Left cardiac atrium (tissue), 4 donors: ENCODE data around the gene CTLA4. TPM values are rescaled to one million over a fixed set of nuclear protein-coding genes. Genes with fewer than 3 reads are reported as not detected.

ENCODE experiments used
- ATAC-seq, 2 donors: fragments of 200-7000 bp; cut with Tn5 transposase; one replicate each; pipeline ENCODE4 v1.9.1; 2020; ENCODE audit warnings: mild to moderate bottlenecking in 2 of 2, moderate library complexity in 2 of 2
- DNase-seq: peaks from one replicate; pipeline ENCODE4 v3.0.0-alpha.2; 2020
- intact Hi-C, 2 donors: fragments of 100-400 bp; cut with DNase I; formaldehyde crosslinking; loops; one replicate each; pipeline versions ENCODE4 v1.14.1 to v1.15.1; 2022 to 2023
- total RNA-seq, 2 donors: library from RNA; stranded (reverse); fragmentation: NEBNext Ultra II Directional; extraction: Animal tissue kit (Norgen Biotek cat#: 25700); gene quantifications; one replicate each; pipeline ENCODE4 v1.2.1, GENCODE V29; 2021
- donor health status: DM: no; HTN: yes; CAD: no.
- donor health status: DM: no; HTN: yes; CAD: no; lungs with severe emphysema.
- donor health status: DM: yes; HTN: yes; CAD: no.
- donor health status: Dilated cardiomyopathy.

The CTLA4 gene
- total RNA-seq, 2 donors from 2014 or later, result 0.34 TPM; not detected in 1

- intact Hi-C loops, result no loop called here
- ATAC-seq (no peak), DNase-seq (no peak)
These were observed 15.0 kb downstream of the CTLA4 start for GRCh38 chr2:203882551-203882950.

GRCh38 chr2:203886661-203887151, 19.1 kb downstream of the CTLA4 start:
- DNase-seq (no peak), ATAC-seq (no peak)
- intact Hi-C loops, result no loop called here

GRCh38 chr2:203887677-203888076, 20.1 kb downstream of the CTLA4 start:
- intact Hi-C loops, result no loop called here
- DNase-seq, result no peak
- ATAC-seq, result peak in 1 of 2 donors; percentile 59

- no peak for DNase-seq
- no peak for ATAC-seq
- intact Hi-C loops, result no loop called here
These were observed 22.0 kb downstream of the CTLA4 start for GRCh38 chr2:203889542-203889941.

GRCh38 chr2:203889944-203890343, 22.4 kb downstream of the CTLA4 start:
- no peak for ATAC-seq
- intact Hi-C loops, result no loop called here
- DNase-seq, result no peak

- peak in 1 of 2 donors; percentile 54 for ATAC-seq
- no peak for DNase-seq
- intact Hi-C loops, result no loop called here
These were observed 23.2 kb downstream of the CTLA4 start for GRCh38 chr2:203890733-203891132.

GRCh38 chr2:203891474-203891873, 23.9 kb downstream of the CTLA4 start:
- intact Hi-C loops, result no loop called here
- ATAC-seq, result peak; percentile 30 to 62
- DNase-seq, result no peak

GRCh38 chr2:203892207-203892606, 24.6 kb downstream of the CTLA4 start:
- DNase-seq, result no peak
- no peak for ATAC-seq
- intact Hi-C loops, result no loop called here

- peak; percentile 41 for DNase-seq
- peak; percentile 22 to 93 for ATAC-seq
- intact Hi-C loops, result no loop called here
These were observed 25.8 kb downstream of the CTLA4 start for GRCh38 chr2:203893401-203893800.

GRCh38 chr2:203893840-203894239, 26.3 kb downstream of the CTLA4 start:
- intact Hi-C loops, result no loop called here
- ATAC-seq (peak in 1 of 2 donors; percentile 59), DNase-seq (no peak)

GRCh38 chr2:203894262-203894661, 26.7 kb downstream of the CTLA4 start:
- intact Hi-C loops, result no loop called here
- no peak for DNase-seq
- no peak for ATAC-seq

GRCh38 chr2:203897544-203897943, 30.0 kb downstream of the CTLA4 start:
- no peak for DNase-seq
- ATAC-seq, result peak; percentile 20 to 23
- intact Hi-C loops, result no loop called here

GRCh38 chr2:203898657-203899056, 31.1 kb downstream of the CTLA4 start:
- ATAC-seq (no peak), DNase-seq (no peak)
- intact Hi-C loops, result no loop called here

- ATAC-seq (no peak), DNase-seq (no peak)
- intact Hi-C loops, result loop anchor here in 1 of 2 donors (10.0 kb wide), 1 partner anchor 405 kb away; no protein-coding TSS in a partner anchor
These were observed 32.7 kb downstream of the CTLA4 start for GRCh38 chr2:203900253-203900652.

GRCh38 chr2:203904022-203904421, 36.5 kb downstream of the CTLA4 start:
- no peak for ATAC-seq
- no peak for DNase-seq
- intact Hi-C loops, result loop anchor here in 1 of 2 donors (10.0 kb wide), 1 partner anchor 409 kb away; no protein-coding TSS in a partner anchor

- intact Hi-C loops, result loop anchor here in 1 of 2 donors (10.0 kb wide), 1 partner anchor 411 kb away; no protein-coding TSS in a partner anchor
- ATAC-seq (no peak), DNase-seq (no peak)
These were observed 38.1 kb downstream of the CTLA4 start for GRCh38 chr2:203905656-203906055.

GRCh38 chr2:203908066-203908796, 40.7 kb downstream of the CTLA4 start:
- peak; percentile 9 to 38 for ATAC-seq
- intact Hi-C loops, result loop anchor here in 1 of 2 donors (10.0 kb wide), 1 partner anchor 413 kb away; no protein-coding TSS in a partner anchor
- DNase-seq, result no peak

- peak; percentile 9 to 30 for ATAC-seq
- DNase-seq, result no peak
- intact Hi-C loops, result loop anchor here in 1 of 2 donors (10.0 kb wide), 1 partner anchor 414 kb away; no protein-coding TSS in a partner anchor
These were observed 41.2 kb downstream of the CTLA4 start for GRCh38 chr2:203908797-203909185.

GRCh38 chr2:203909261-203909967, 41.8 kb downstream of the CTLA4 start:
- ATAC-seq (peak; percentile 81 to 85), DNase-seq (no peak)
- intact Hi-C loops, result loop anchor here in 1 of 2 donors (10.0 kb wide), 1 partner anchor 415 kb away; no protein-coding TSS in a partner anchor

GRCh38 chr2:203909974-203910373, 42.4 kb downstream of the CTLA4 start:
- ATAC-seq, result peak in 1 of 2 donors; percentile 8
- intact Hi-C loops, result loop anchor here (10.0 kb wide), 2 partner anchors 415 to 425 kb away; no protein-coding TSS in a partner anchor
- no peak for DNase-seq
